Spleen (tissue), 13 donors: ENCODE measurements around the gene SLC39A11. TPM values are rescaled to one million over a fixed set of nuclear protein-coding genes. Genes with fewer than 3 reads are reported as not detected.
A peak's percentile ranks its signal among the peaks of the same experiment; 100 is the strongest.

Experiments used
- DNase-seq: peaks from one replicate; pipeline ENCODE4 v3.0.0-alpha.2; 2020
- H3K27ac ChIP-seq, 8 donors: fragments of 200-600 bp; sonication (generic) in 7 of 8; 1 replicate in 4 of 8; 2 replicates in 4 of 8; pipeline versions ENCODE4 v1.5.0 to v1.8.0; 2016 to 2021; ENCODE audit warnings: inconsistent platforms in 4 of 8, mild to moderate bottlenecking in 4 of 8, moderate library complexity in 1 of 8
- H3K27me3 ChIP-seq, 7 donors: fragments of 200-600 bp; sonication (generic) in 6 of 7; replicated peaks in 1 of 7; 1 replicate in 4 of 7; 2 replicates in 3 of 7; pipeline versions ENCODE4 v1.5.0 to v1.8.0; 2016 to 2021; ENCODE audit warnings: inconsistent platforms in 3 of 7, mild to moderate bottlenecking in 1 of 7
- H3K36me3 ChIP-seq, 6 donors: fragments of 200-600 bp; sonication (generic) in 5 of 6; 1 replicate in 4 of 6; 2 replicates in 2 of 6; pipeline versions ENCODE4 v1.5.0 to v1.8.0; 2016 to 2021; ENCODE audit warnings: inconsistent platforms in 2 of 6
- H3K4me1 ChIP-seq, 6 donors: fragments of 200-600 bp; sonication (generic) in 5 of 6; 1 replicate in 3 of 6; 2 replicates in 3 of 6; pipeline versions ENCODE4 v1.5.0 to v1.8.0; 2016 to 2021; ENCODE audit warnings: inconsistent platforms in 3 of 6
- H3K4me3 ChIP-seq, 8 donors: fragments of 200-600 bp; sonication (generic) in 7 of 8; 1 replicate in 4 of 8; 2 replicates in 4 of 8; pipeline versions ENCODE4 v1.5.0 to v1.8.0; 2016 to 2021; ENCODE audit warnings: inconsistent platforms in 4 of 8, mild to moderate bottlenecking in 4 of 8, moderate library complexity in 2 of 8
- H3K9me3 ChIP-seq, 8 donors: fragments of 200-600 bp; sonication (generic) in 7 of 8; 1 replicate in 4 of 8; 2 replicates in 4 of 8; pipeline versions ENCODE4 v1.5.0 to v1.8.0; 2016 to 2021; ENCODE audit warnings: inconsistent platforms in 4 of 8
- CTCF ChIP-seq, 11 experiments: fragments of 200-600 bp in 7 of 11; fragments of 450-650 bp in 4 of 11; sonication (generic) in 4 of 11; IDR thresholded peaks in 8 of 11; conservative IDR thresholded peaks in 3 of 11; 1 replicate in 7 of 11; 2 replicates in 4 of 11; pipeline versions ENCODE4 v1.4.0 to v1.8.0; 2016 to 2021; ENCODE audit warnings: antibody characterized with exemption in 11 of 11, inconsistent platforms in 4 of 11, mild to moderate bottlenecking in 1 of 11
- POLR2A ChIP-seq, 3 donors: fragments of 450-650 bp; IDR thresholded peaks; one replicate each; pipeline ENCODE4 v1.5.1; 2017; ENCODE audit warnings: antibody characterized with exemption in 3 of 3, mild to moderate bottlenecking in 1 of 3
- POLR2AphosphoS5 ChIP-seq, 3 donors: sonication (generic); formaldehyde crosslinking; IDR thresholded peaks; one replicate each; pipeline ENCODE4 v1.5.1; 2017; ENCODE audit warnings: antibody characterized with exemption in 3 of 3
- WGBS, 5 donors: extraction: QIAGEN DNeasy Blood & Tissue Kit in 3 of 5; methylation state at CpG; one replicate each; pipeline versions ENCODE4 v1.1.5 to v1.1.7; 2013 to 2018; 5-methylcytosine and 5-hydroxymethylcytosine counted together
- intact Hi-C: fragments of 100-400 bp; cut with DNase I; formaldehyde crosslinking; loops from one replicate; pipeline ENCODE4 v1.15.0; 2023; ENCODE audit warnings: low total_unique reads
- long read RNA-seq, 2 donors: transcript quantifications; one replicate each; lab custom pipeline, GENCODE V29; 2026
- polyA plus RNA-seq, 3 donors: library from polyadenylated mRNA; stranded (reverse); fragments of 200-250 nt; gene quantifications; one replicate each; pipeline ENCODE4 v1.2.1, GENCODE V29; 2013
- total RNA-seq, 7 donors: library from RNA; depleted of rRNA in 3 of 7; stranded (reverse); fragments of >200 nt in 3 of 7; fragmentation: NEBNext Ultra II Directional in 4 of 7; extraction: Animal tissue kit (Norgen Biotek cat#: 25700) in 4 of 7; gene quantifications; one replicate each; pipeline versions ENCODE4 v1.1.0 to v1.2.1, GENCODE V29; 2016 to 2021
- donor health status: healthy with polysubstance abuse.
- donor health status: DM: no; HTN: no; CAD: no; lungs with moderate emphysema.
- donor health status: DM: no; HTN: no; CAD: no.
- donor health status: Bipolar disorder and iron deficiency.
- donor health status: healthy.
- donor health status: DM: no; HTN: no; CAD: no.
- donor health status: DM: yes; HTN: yes; CAD: no.

SLC39A11 gene
- 10 to 100 TPM; 22.5 to 45.2 (median 29.6) TPM for total RNA-seq
- polyA plus RNA-seq = 1 to 10 TPM; 4.1 to 8.1 (median 4.1) TPM
- long read RNA-seq, donor 1, partial matches to known transcripts = 0 of 1 reads
- long read RNA-seq, donor 1, other reads (novel, unspliced or antisense) = 0 of 1 reads
- long read RNA-seq, donor 2, partial matches to known transcripts = 0 of 1 reads
- long read RNA-seq, donor 2, other reads (novel, unspliced or antisense) = 0 of 1 reads

GRCh38 chr17:73092523-73093135 is at the start of gene SLC39A11:
SLC39A11 (minus strand) TSS chr17:73092688; CDS start chr17:73088764, 3,924 bp downstream.
- Histone ChIP-seq H3K36me3 (peaks cover 0 to 12% (median 2%) of the 10 kb centered on the region in 6 donors), H3K9me3 (no peaks in the 10 kb centered on the region), H3K4me3 (peak within 1 kb of the TSS; percentile 63 to 80 (median 69)), H3K27ac (peak within 1 kb of the TSS; percentile 32 to 84 (median 57)), H3K27me3 (peaks cover 0 to 6% (median 0%) of the 10 kb centered on the region in 7 donors), H3K4me1 (peaks cover 7 to 69% (median 30%) of the 10 kb centered on the region in 6 donors)
- DNase-seq = peak; percentile 98
- TF ChIP-seq CTCF (IDR thresholded peaks at IDR 0.05 in 8 of 11, conservative IDR thresholded peaks at IDR 0.05 in 3 of 11) (peak in 4 of 11 experiments; percentile 21 to 40 (median 26)), POLR2A (IDR thresholded peaks at IDR 0.05) (no peak), POLR2AphosphoS5 (IDR thresholded peaks at IDR 0.05) (peak; percentile 86 to 92 (median 88))
- 12 to 15% (median 13%) methylated on average over 22 to 23 of the region's 23 CpGs for WGBS, 5 donors
- intact Hi-C loops = no loop called here

GRCh38 chr17:73141411-73141810 is 48.9 kb upstream of the SLC39A11 start:
- DNase-seq = no peak
- Histone ChIP-seq H3K36me3 (no peaks in the 10 kb centered on the region), H3K27ac (peak overlapping the region in 3 of 8 donors; percentile 34 to 67 (median 34)), H3K9me3 (peaks cover 0 to 26% (median 14%) of the 10 kb centered on the region in 8 donors), H3K4me3 (no peak overlapping the region), H3K4me1 (peaks cover 0 to 26% (median 10%) of the 10 kb centered on the region in 6 donors), H3K27me3 (peaks cover 0 to 5% (median 0%) of the 10 kb centered on the region in 7 donors)
- no peak for TF ChIP-seq POLR2AphosphoS5 (IDR thresholded peaks at IDR 0.05)
- TF ChIP-seq CTCF (IDR thresholded peaks at IDR 0.05 in 8 of 11, conservative IDR thresholded peaks at IDR 0.05 in 3 of 11) = no peak
- TF ChIP-seq POLR2A (IDR thresholded peaks at IDR 0.05) = no peak
- intact Hi-C loops = no loop called here
- WGBS, 5 donors = 73 to 92% (median 81%) methylated on average over 6 of the region's 6 CpGs

- Histone ChIP-seq H3K27ac (peak overlapping the region in 1 of 8 donors; percentile 67), H3K4me3 (no peak overlapping the region), H3K36me3 (no peaks in the 10 kb centered on the region), H3K9me3 (peaks cover 0 to 17% (median 11%) of the 10 kb centered on the region in 8 donors), H3K4me1 (peaks cover 0 to 26% (median 10%) of the 10 kb centered on the region in 6 donors), H3K27me3 (peaks cover 0 to 5% (median 0%) of the 10 kb centered on the region in 7 donors)
- DNase-seq = no peak
- WGBS, 5 donors = 33 to 47% (median 38%) methylated on average over 5 of the region's 5 CpGs
- intact Hi-C loops = no loop called here
- TF ChIP-seq CTCF (IDR thresholded peaks at IDR 0.05 in 8 of 11, conservative IDR thresholded peaks at IDR 0.05 in 3 of 11) (no peak), POLR2AphosphoS5 (IDR thresholded peaks at IDR 0.05) (no peak), POLR2A (IDR thresholded peaks at IDR 0.05) (no peak)
Observed at GRCh38 chr17:73140566-73140965, 48.1 kb upstream of the SLC39A11 start.

GRCh38 chr17:73139296-73139695 is 46.8 kb upstream of the SLC39A11 start:
- peaks cover 0 to 5% (median under 1%) of the 10 kb centered on the region in 8 donors for H3K9me3 ChIP-seq
- H3K27me3 ChIP-seq = peaks cover 0 to 5% (median 0%) of the 10 kb centered on the region in 7 donors
- no peak overlapping the region for H3K4me3 ChIP-seq
- no peak for DNase-seq
- WGBS, 5 donors = 47 to 71% (median 63%) methylated on average over 4 of the region's 4 CpGs
- no peaks in the 10 kb centered on the region for H3K36me3 ChIP-seq
- H3K4me1 ChIP-seq = peaks cover 0 to 33% (median 12%) of the 10 kb centered on the region in 6 donors
- H3K27ac ChIP-seq = no peak overlapping the region
- no peak for TF ChIP-seq POLR2AphosphoS5 (IDR thresholded peaks at IDR 0.05)
- TF ChIP-seq CTCF (IDR thresholded peaks at IDR 0.05 in 8 of 11, conservative IDR thresholded peaks at IDR 0.05 in 3 of 11) = no peak
- no peak for TF ChIP-seq POLR2A (IDR thresholded peaks at IDR 0.05)
- intact Hi-C loops = no loop called here
